GM23248 (cell line): ENCODE results near the gene ZNF710. TPM values are rescaled to one million over a fixed set of nuclear protein-coding genes. Genes with fewer than 3 reads are reported as not detected.
"Not testable (repeated sequence)": the region's sequence is repeated elsewhere in the genome, so short reads cannot be mapped to it uniquely, and the experiment has no call there.

Source experiments
- DNase-seq: peaks from one replicate; pipeline ENCODE4 v3.0.0-alpha.2; 2015
- H2AFZ ChIP-seq: fragments of 200-600 bp; sonication (generic); 2 replicates; pipeline ENCODE4 v1.6.1; 2016; ENCODE audit warnings: antibody characterized with exemption
- H3F3A ChIP-seq: fragments of 200-600 bp; sonication (generic); 2 replicates; pipeline ENCODE4 v1.6.1; 2016; ENCODE audit warnings: mild to moderate bottlenecking, antibody characterized with exemption, mixed run types; ENCODE audit not compliant: insufficient read depth
- H3K27ac ChIP-seq: fragments of 200-600 bp; sonication (generic); 2 replicates; pipeline ENCODE4 v1.5.1; 2016; ENCODE audit warnings: mild to moderate bottlenecking
- H3K27me3 ChIP-seq: fragments of 200-600 bp; sonication (generic); replicated peaks from 2 replicates; pipeline ENCODE4 v1.6.1; 2016; ENCODE audit warnings: mild to moderate bottlenecking; ENCODE audit not compliant: insufficient read depth
- H3K36me3 ChIP-seq: fragments of 200-600 bp; sonication (generic); 2 replicates; pipeline ENCODE4 v1.6.1; 2016; ENCODE audit warnings: low read depth, mild to moderate bottlenecking
- H3K4me1 ChIP-seq: fragments of 200-600 bp; sonication (generic); 2 replicates; pipeline ENCODE4 v1.6.1; 2016; ENCODE audit warnings: mild to moderate bottlenecking; ENCODE audit not compliant: insufficient read depth
- H3K4me2 ChIP-seq: fragments of 200-600 bp; sonication (generic); one replicate; pipeline ENCODE4 v1.6.1; 2016; ENCODE audit warnings: mild to moderate bottlenecking; ENCODE audit not compliant: unreplicated experiment
- H3K4me3 ChIP-seq: fragments of 200-600 bp; sonication (generic); 2 replicates; pipeline ENCODE4 v1.5.1; 2016; ENCODE audit warnings: mild to moderate bottlenecking
- H3K79me2 ChIP-seq: fragments of 200-600 bp; sonication (generic); 2 replicates; pipeline ENCODE4 v1.6.1; 2016; ENCODE audit warnings: mild to moderate bottlenecking; ENCODE audit not compliant: insufficient read depth
- H3K9ac ChIP-seq: fragments of 200-600 bp; sonication (generic); 2 replicates; pipeline ENCODE4 v1.6.1; 2016; ENCODE audit warnings: mild to moderate bottlenecking
- H3K9me2 ChIP-seq: fragments of 200-600 bp; sonication (generic); 2 replicates; pipeline ENCODE4 v1.6.1; 2016; ENCODE audit warnings: mixed run types, mild to moderate bottlenecking, moderate library complexity; ENCODE audit not compliant: insufficient read depth
- H3K9me3 ChIP-seq: fragments of 200-600 bp; sonication (generic); one replicate; pipeline ENCODE4 v1.6.1; 2017; ENCODE audit warnings: low read depth
- H4K20me1 ChIP-seq: fragments of 200-600 bp; sonication (generic); 2 replicates; pipeline ENCODE4 v1.6.0; 2016; ENCODE audit not compliant: insufficient read depth
- EZH2 ChIP-seq: fragments of 200-600 bp; sonication (generic); IDR thresholded peaks from 2 replicates; pipeline ENCODE4 v1.6.1; 2018; ENCODE audit warnings: antibody characterized with exemption, mild to moderate bottlenecking; ENCODE audit not compliant: insufficient read depth, poor library complexity, severe bottlenecking
- EZH2phosphoT487 ChIP-seq: fragments of 200-600 bp; sonication (generic); IDR thresholded peaks from 2 replicates; pipeline ENCODE4 v1.6.1; 2018; ENCODE audit warnings: antibody characterized with exemption, moderate library complexity, mild to moderate bottlenecking, low read depth; ENCODE audit not compliant: insufficient read depth
- WGBS, 2 experiments: methylation state at CpG; one replicate each; pipeline ENCODE4 v1.1.6; 2015 to 2017; ENCODE audit warnings: low lambda C conversion rate in 2 of 2, low coverage in 1 of 2; ENCODE audit errors: missing lambda C conversion rate in 2 of 2; 5-methylcytosine and 5-hydroxymethylcytosine counted together
- in situ Hi-C: fragments of 300-500 bp; cut with MboI; formaldehyde crosslinking; loops from 2 replicates; pipeline ENCODE4 v1.15.0; 2020
- polyA plus RNA-seq: library from polyadenylated mRNA; unstranded; fragments of >200 nt; fragmentation: Nextera tagmentation; extraction: Ambion mirVana; gene quantifications from 2 replicates; pipeline ENCODE4 v1.2.1, GENCODE V29; 2016
- total RNA-seq: library from RNA; depleted of rRNA; stranded (reverse); fragments of >200 nt; shearing (Covaris generic); gene quantifications from 2 replicates; pipeline ENCODE4 v1.2.3, GENCODE V29; 2014; rRNA removed

Gene ZNF710
- total RNA-seq (12.0 and 18.2 TPM in 2 replicates), polyA plus RNA-seq (2.8 and 2.9 TPM in 2 replicates)

GRCh38 chr15:90001062-90001682 lies at the start of gene ZNF710:
TSS of gene ZNF710 (plus strand) at chr15:90001324. CDS start at chr15:90067138, 65,814 bp downstream.
- Histone ChIP-seq H3K36me3 (no peaks in the 10 kb centered on the region), H4K20me1 (no peaks in the 10 kb centered on the region), H3K9me2 (no peaks in the 10 kb centered on the region), H3K4me2 (peak within 1 kb of the TSS; percentile 100), H3K27me3 (no peaks in the 10 kb centered on the region), H3K4me3 (peak within 1 kb of the TSS; percentile 93), H3K27ac (peak within 1 kb of the TSS; percentile 78), H3K9me3 (no peaks in the 10 kb centered on the region), H3K9ac (peak within 1 kb of the TSS; percentile 94), H2AFZ (peak within 1 kb of the TSS; percentile 95), H3F3A (peaks cover 54% of the 10 kb centered on the region), H3K79me2 (peaks cover 26% of the 10 kb centered on the region), H3K4me1 (peaks cover 50% of the 10 kb centered on the region)
- in situ Hi-C loops = no loop called here
- 1 to 4% methylated on average over 11 to 26 of the region's 42 CpGs for WGBS, 2 experiments
- DNase-seq = peak; percentile 74
- TF ChIP-seq EZH2 (no peak), EZH2phosphoT487 (no peak)

- H3K4me2 ChIP-seq = no peak overlapping the region
- H3F3A ChIP-seq = no peaks in the 10 kb centered on the region
- H3K9ac ChIP-seq = no peak overlapping the region
- TF ChIP-seq EZH2 = no peak
- TF ChIP-seq EZH2phosphoT487 = no peak
- H3K9me3 ChIP-seq = no peaks in the 10 kb centered on the region
- H3K36me3 ChIP-seq = no peaks in the 10 kb centered on the region
- H3K9me2 ChIP-seq = no peaks in the 10 kb centered on the region
- 34 to 35% methylated on average over 3 of the region's 3 CpGs for WGBS, 2 experiments
- H3K27ac ChIP-seq = no peak overlapping the region
- DNase-seq = no peak
- H3K4me1 ChIP-seq = no peaks in the 10 kb centered on the region
- H4K20me1 ChIP-seq = no peaks in the 10 kb centered on the region
- no peak overlapping the region for H3K4me3 ChIP-seq
- H3K79me2 ChIP-seq = no peaks in the 10 kb centered on the region
- no peak overlapping the region for H2AFZ ChIP-seq
- no peaks in the 10 kb centered on the region for H3K27me3 ChIP-seq
- in situ Hi-C loops = no loop called here
Observed at GRCh38 chr15:89954541-89954940, 46.6 kb upstream of the ZNF710 start.

- H3F3A ChIP-seq, H4K20me1 ChIP-seq, in situ Hi-C loops, H3K4me2 ChIP-seq, H3K27ac ChIP-seq, H3K9ac ChIP-seq, H3K79me2 ChIP-seq, H2AFZ ChIP-seq, H3K4me3 ChIP-seq, H3K36me3 ChIP-seq, H3K9me3 ChIP-seq, H3K4me1 ChIP-seq, H3K27me3 ChIP-seq, DNase-seq, H3K9me2 ChIP-seq: not testable (repeated sequence)
- WGBS, 2 experiments = 78% methylated on average over 13 of the region's 13 CpGs
Observed at GRCh38 chr15:89955449-89955998, 45.6 kb upstream of the ZNF710 start.

- Histone ChIP-seq H3K4me3 (no peak overlapping the region), H3K27ac (no peak overlapping the region), H3K4me2 (no peak overlapping the region), H4K20me1 (no peaks in the 10 kb centered on the region), H3K79me2 (no peaks in the 10 kb centered on the region), H3K4me1 (no peaks in the 10 kb centered on the region), H3K9me3 (no peaks in the 10 kb centered on the region), H3K9ac (no peak overlapping the region), H3K36me3 (no peaks in the 10 kb centered on the region), H3F3A (no peaks in the 10 kb centered on the region), H3K27me3 (no peaks in the 10 kb centered on the region), H2AFZ (no peak overlapping the region), H3K9me2 (no peaks in the 10 kb centered on the region)
- 74 to 76% methylated on average over 18 of the region's 18 CpGs for WGBS, 2 experiments
- in situ Hi-C loops = no loop called here
- TF ChIP-seq EZH2 = no peak
- no peak for TF ChIP-seq EZH2phosphoT487
- DNase-seq = no peak
Observed at GRCh38 chr15:89958107-89958805, 42.9 kb upstream of the ZNF710 start.
